ENCODE measurements around the gene TRO. TPM values are rescaled to one million over a fixed set of nuclear protein-coding genes. Genes with fewer than 3 reads are reported as not detected.

The TRO gene
- total RNA-seq, 2 experiments from 2014 or later = 3.2 to 3.6 TPM

Other genes with a start within 250 kb of the TRO start
- not detected for gene ITIH6, start 122.6 kb upstream of the TRO start, total RNA-seq
- gene MAGED2, start 113.1 kb upstream of the TRO start, total RNA-seq = 10 to 100 TPM; 46.5 to 52.9 TPM
- 1 to 10 TPM in 1 of 2 experiments, under 1 TPM in 1; 0.77 to 1.2 TPM for gene PFKFB1, start 73.4 kb downstream of the TRO start, total RNA-seq
- gene APEX2, start 79.5 kb downstream of the TRO start, total RNA-seq = 10 to 100 TPM; 28.6 to 35.8 TPM
- not detected for gene ALAS2, start 110.2 kb downstream of the TRO start, total RNA-seq
- gene PAGE2B, start 154.2 kb downstream of the TRO start, total RNA-seq = 1 to 10 TPM in 1 of 2 experiments, not detected in 1; 2.0 TPM
- gene PAGE2, start 168.2 kb downstream of the TRO start, total RNA-seq = not detected

Data from activated CD8-positive, alpha-beta memory T cell treated with anti-CD3 and anti-CD28 coated beads, Interleukin-2, amount 10 ng/mL, durations not matched to agents 7 days and 5 days (primary cell).